Astrocyte of the cerebellum (primary cell): ENCODE measurements around the gene MBP.

ENCODE experiments used
- DNase-seq: peaks from one replicate; pipeline ENCODE4 v3.0.0-alpha.2; 2011; ENCODE audit warnings: low read depth
- H3K4me3 ChIP-seq: 2 replicates; pipeline ENCODE4 v1.5.1; 2011; ENCODE audit warnings: mild to moderate bottlenecking, low read depth, low read length, moderate library complexity
- CTCF ChIP-seq: IDR thresholded peaks from 2 replicates; pipeline ENCODE4 v1.5.1; 2012; ENCODE audit warnings: low read length, low read depth, moderate library complexity, mild to moderate bottlenecking; ENCODE audit errors: missing control alignments
- in situ Hi-C: cut with HindIII; loops from 2 replicates; pipeline ENCODE4 v1.10.0; 2017; ENCODE audit warnings: low sequenced_read_pairs

The MBP gene

GRCh38 chr18:77115192-77115953 lies 17.2 kb downstream of the MBP start:
- no peak overlapping the region for H3K4me3 ChIP-seq
- in situ Hi-C loops = no loop called here
- TF ChIP-seq CTCF = no peak
- DNase-seq = no peak

- no peak overlapping the region for H3K4me3 ChIP-seq
- DNase-seq = no peak
- in situ Hi-C loops = loop anchor here (5.0 kb wide), 1 partner anchor 43 kb away; no protein-coding TSS in a partner anchor
- TF ChIP-seq CTCF = no peak
Measured at GRCh38 chr18:77114415-77115191, 18.0 kb downstream of the MBP start.

GRCh38 chr18:77114152-77114414 lies 18.5 kb downstream of the MBP start:
- no peak overlapping the region for H3K4me3 ChIP-seq
- DNase-seq = no peak
- in situ Hi-C loops = loop anchor here (5.0 kb wide), 1 partner anchor 43 kb away; no protein-coding TSS in a partner anchor
- no peak for TF ChIP-seq CTCF

GRCh38 chr18:77113361-77114151 lies 19.0 kb downstream of the MBP start:
- in situ Hi-C loops = loop anchor here (5.0 kb wide), 1 partner anchor 44 kb away; no protein-coding TSS in a partner anchor
- TF ChIP-seq CTCF = no peak
- DNase-seq = no peak
- no peak overlapping the region for H3K4me3 ChIP-seq

- TF ChIP-seq CTCF = no peak
- DNase-seq = no peak
- H3K4me3 ChIP-seq = no peak overlapping the region
- in situ Hi-C loops = loop anchor here (5.0 kb wide), 1 partner anchor 45 kb away; no protein-coding TSS in a partner anchor
Measured at GRCh38 chr18:77112747-77113092, 19.9 kb downstream of the MBP start.
